Stimulated activated CD4-positive, alpha-beta T cell treated with anti-CD3 and anti-CD28 coated beads, TNF-alpha, amount 100 ng/mL, for 48 hours (primary cell): Measurements from ENCODE around the gene RAB37.
A peak's percentile ranks its signal among the peaks of the same experiment; 100 is the strongest.

Source experiments
- DNase-seq, 3 donors: peaks; one replicate each; pipeline ENCODE4 v3.0.0-alpha.2; 2020; ENCODE audit warnings: low read depth in 3 of 3

RAB37 gene

DNA sequence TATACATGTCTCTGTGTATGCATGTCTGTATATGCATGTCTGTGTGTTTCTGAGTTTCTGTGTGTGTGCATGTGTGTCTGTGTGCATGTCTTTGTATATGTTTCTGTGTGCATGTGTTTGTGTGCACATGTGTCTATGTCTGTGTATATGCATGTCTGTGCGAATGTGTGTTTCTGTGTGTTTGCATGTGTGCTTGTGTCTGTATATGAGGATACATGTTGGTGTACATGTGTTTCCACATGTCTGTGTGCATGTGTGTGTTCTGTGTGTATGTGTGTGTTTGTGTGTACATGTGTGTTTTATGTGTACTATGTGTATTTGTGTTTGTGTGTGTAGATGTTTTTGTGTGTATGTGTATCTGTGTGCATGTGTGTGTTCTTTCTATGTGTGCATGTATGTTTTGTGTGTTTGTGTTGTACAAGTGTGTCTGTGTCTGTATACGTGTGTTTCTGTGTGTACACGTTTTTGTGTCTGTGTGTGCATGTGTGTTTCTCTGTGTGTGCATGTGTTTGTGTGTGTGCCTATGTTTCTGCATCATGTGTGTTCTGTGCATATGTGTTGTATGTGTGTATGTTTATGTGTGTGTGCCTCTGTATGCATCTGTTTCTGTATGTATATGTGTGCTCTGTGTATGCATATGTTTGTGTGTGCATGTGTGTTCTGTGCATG lies 8.9 kb upstream of the RAB37 start:
- DNase-seq, result no peak

DNA sequence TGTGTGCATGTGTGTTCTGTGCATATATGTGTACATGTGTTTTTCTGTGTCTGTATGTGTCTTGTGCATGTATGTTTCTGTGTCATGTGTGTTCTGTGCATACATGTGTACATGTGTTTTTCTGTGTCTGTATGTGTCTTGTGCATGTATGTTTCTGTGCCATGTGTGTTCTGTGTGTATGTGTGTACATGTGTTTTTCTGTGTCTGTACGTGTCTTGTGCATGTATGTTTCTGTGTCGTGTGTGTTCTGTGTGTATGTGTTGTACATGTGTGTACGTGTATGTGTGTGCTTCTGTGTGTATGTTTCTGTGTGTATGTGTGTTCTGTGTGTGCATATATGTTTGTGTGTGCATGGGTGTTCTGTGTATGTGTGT lies 8.4 kb upstream of the RAB37 start:
- DNase-seq, result no peak

DNA sequence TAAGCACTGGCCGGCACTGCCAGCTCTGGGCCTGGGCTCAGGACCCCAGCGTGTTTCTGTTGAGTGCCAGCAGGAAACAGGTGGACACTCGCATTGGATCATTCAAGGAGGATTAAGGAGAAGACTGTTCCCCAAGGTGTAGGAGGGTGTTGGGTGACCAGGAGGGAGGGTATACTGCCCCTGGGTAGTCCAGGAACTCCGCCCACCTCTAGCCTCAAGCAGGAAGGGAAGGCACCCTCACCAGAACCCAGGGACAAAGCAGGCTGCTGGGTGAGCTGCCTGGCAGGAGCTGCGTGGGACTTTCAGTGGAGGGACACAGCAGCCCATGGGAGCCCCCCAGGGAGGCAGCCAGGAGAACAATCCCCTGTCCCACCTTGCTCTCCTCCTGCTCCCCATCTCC lies 7.7 kb upstream of the RAB37 start:
- no peak for DNase-seq

DNA sequence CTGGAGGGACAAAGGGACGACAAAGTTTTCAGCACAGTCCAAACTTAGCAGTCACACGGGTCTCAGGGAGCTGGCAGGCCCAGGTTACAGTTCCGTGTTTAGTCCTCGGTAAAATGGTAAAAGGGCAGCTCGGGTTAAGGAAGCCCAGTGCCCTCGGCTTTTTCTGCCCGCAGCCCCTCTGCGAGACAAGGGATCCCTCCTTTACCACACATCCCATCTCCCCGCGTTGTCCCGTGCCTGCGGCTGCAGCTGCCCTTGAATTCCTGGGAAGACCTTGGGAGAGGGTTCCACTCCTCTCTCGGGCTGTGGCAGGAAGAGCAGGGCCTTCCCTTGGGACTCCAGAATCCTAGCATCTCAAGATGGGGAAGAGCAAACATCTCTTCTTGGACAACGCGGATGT lies 7.2 kb upstream of the RAB37 start:
- no peak for DNase-seq

DNA sequence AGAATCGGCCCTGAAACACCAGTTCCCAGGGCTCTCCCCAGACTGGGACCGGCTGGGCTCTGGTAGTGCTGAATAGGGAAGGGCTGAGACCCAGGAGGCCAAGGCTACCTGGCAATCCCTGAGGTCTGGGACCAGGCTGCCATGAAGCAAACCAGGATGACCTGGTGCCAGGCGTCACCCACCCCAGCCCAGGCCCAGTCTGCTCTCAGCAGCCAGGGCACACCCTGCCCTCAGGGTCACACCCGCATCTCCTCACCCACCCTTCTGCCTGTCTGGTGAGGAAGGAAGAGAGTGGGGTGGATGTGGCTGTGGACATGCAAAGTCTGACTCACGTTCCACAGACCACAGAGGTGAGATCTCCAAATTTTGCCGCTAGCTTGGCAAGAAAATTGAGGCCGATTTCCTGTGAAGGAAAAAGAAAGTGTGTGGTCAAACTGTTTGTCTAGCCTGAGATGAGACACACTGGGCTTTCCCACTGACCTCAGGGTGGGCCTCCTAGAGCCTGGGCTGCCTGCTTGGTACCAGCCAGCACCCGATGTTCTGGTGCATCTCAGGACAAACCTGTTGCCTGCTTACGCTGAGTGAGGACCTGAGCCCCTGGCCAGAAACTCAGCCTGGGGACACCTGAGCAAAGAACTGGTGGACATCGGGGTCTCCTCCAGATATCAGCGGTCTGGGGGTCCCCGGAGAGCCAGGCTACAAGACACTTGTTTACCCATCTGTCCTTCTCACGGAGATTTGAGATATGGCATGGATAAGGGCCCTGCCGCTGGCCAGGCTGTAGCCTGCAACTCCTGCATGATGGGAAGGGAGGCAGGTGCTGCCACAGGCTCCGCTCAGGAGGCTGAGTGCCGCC lies 6.3 kb upstream of the RAB37 start:
- DNase-seq, result no peak

DNA sequence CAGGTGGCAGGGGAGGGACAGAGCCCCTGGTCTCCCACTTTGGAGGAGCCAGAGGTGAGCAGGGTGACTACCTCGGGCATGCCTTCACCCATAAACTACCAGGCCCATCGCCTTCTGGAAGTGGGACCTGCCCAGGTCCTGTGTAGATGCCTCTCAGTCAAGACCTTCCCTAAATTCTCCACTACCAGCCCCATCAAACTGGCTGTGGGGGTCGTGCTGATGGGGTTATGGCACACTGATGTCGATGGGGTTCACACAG lies 5.8 kb upstream of the RAB37 start:
- no peak for DNase-seq

DNA sequence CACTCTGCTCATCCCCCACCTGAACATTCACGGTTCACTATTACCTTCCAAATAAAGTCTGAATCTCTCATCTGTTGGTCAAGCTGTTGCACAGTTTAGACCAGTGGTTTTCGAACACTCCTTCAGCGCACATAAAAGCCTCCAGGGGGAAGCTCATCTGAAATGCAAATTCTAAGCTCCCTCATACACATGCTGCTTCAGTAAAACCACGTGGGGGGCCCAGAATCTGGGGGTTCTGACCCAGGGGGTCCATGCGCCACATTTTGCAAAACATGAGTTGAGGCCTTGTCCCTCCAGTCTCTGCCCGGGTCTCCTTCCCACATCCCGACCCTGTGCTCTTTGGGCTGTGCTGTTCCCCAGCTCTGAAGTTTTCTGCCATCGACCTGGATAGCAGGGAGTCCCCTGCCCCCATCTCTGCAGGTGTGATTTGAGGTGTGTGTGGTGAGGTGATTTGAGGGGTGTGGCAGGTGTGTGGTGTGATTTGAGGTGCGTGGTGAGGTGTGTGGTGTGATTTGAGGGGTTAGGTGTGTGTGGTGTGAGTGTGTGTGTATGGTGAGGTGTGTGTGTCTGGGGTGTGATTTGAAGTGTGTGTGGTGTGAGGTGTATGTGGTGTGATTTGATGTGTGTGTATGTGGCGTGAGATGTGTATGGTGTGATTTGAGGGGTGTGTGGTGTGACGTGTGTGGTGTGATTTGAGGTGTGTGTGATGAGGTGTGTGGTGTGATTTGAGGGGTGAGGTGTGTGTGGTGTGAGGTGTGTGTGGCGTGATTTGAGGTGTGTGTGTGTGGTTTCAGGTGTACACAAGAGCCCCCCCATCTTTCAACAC lies 4.8 kb upstream of the RAB37 start:
- DNase-seq, result no peak

DNA sequence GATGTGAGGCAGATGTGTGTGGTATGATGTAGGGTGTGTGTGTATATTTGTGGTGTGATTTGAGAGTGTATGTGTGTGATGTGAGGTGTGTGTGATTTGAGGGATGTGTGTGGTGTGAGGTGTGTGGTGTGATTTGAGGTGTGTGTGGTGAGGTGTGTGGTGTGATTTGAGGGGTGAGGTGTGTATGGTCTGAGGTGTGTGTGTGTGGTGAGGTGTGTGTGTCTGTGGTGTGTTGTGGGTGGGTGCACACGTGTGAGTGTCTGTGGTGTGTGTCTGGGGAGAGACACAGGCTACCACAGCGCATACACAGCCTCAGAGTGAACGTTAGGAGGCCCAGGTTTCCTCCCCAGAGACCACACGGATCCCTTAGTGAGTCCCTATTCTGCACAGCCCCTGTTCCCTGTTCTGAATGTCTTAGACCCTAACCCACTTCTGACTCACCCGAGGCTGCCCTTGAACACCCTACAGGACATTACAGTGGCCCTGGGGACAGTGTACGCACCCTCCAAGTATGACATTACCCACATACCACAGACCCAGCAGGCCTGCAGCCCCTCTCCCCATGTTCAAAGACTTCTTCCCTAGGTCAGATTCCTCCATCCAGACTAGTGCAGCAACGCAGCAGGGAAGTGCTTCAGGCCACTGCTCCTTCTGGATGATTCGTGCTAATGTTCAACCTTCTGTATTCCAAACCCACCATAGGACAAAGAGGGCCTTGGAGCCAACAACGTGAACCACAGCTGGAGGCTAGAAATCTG lies 3.5 kb upstream of the RAB37 start:
- DNase-seq, result no peak

DNA sequence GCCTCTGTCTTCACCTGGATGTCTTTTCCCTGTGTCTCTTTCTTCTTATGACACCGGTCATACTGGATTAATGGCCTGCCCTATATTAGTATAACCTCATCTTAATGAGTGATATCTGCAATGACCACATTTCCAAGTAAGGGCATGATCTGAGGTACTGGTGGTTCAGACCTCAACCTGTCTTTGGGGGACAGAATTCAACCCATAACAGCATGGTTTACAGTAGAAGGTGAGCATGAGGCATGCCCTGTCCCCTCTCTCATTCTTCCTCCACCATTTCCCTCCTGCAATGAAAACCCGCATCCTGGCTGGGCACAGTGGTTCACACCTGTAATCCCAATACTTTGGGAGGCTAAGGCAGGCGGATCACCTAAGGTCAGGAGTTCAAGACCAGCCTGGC lies 2.8 kb upstream of the RAB37 start:
- DNase-seq, result no peak

DNA sequence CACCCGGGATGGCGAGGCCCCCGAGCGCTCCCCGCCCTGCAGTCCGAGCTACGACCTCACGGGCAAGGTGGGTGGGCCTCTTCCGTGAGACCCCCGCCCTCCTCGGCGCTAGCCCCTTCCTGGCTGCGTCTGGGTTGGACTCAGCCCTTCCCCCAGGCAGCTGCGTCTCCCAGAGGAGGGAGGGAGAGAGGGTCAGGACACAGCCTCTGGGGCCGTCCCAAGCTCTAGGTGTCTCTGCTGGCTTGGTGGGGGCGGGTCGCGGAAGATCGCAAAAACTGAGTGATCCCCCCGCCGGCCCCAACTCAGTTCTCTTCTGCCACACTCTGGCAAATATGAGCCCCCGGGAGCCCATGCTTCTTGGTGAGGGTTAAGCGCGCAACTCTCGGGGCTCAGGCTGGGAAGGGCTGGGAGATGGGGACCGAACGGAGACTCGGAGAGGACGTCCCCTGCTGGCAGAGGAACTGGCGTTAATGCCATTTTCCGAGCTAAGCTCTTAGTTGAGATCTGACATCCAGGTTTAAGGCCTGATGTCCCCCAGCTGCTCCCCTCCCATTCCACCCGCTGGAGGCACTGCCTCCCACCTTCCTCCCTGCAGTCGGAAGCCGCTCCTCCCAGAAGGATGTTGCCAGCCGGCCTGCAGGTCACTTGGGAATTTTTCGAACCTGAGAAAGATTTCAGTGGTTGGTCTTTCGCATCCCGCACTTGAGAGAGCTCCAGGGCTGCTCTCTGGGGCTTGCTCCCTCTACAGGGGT lies 419 bp downstream of the RAB37 start:
- DNase-seq, result no peak

DNA sequence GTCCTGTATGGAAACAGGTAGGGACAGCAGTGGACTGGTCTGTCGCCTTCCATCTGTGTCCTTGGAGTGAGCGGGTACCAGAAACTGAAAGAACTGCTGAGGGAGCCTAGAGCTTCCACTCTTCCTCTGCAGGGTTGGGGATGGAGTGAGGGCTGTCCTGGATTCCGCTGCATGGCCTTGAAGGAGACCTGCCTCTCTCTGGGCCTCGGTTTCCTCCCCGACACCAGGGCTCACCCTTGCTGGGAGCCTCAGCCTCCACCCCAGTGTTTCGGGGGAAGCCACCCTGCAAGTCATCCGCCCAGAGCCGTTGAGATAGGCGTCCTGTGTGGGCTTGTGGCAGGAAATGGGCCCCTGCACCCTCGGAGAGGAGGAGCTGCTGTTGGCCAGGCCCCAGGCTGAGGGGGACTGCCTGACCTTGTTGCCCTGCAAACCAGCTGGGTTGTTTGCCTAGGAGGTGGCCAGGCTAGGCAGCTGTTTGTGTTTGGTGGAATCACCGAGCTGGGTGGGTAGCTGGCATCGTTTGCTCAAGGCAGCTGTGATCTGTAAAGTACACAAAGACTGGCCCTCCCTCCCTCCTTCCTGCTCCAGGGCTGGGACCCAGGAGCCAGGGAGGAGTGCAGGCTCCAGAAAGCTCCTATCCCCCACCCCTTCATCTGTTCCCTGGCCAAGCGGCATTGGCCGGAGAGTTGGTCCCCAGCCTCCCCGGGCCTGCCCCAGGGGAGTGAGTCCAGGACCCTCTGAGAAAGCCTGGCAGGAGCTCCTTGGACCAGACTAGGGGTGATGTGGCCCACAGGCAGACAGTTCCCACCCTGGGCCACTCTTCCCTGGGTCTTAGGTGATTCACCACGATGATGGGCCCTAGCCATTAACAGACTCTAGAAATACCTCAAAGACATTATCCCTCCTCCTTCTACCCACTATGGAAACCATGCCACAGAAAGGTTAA lies 1.3 kb downstream of the RAB37 start:
- DNase-seq, result peak in 2 of 3 donors; percentile 60 to 62

DNA sequence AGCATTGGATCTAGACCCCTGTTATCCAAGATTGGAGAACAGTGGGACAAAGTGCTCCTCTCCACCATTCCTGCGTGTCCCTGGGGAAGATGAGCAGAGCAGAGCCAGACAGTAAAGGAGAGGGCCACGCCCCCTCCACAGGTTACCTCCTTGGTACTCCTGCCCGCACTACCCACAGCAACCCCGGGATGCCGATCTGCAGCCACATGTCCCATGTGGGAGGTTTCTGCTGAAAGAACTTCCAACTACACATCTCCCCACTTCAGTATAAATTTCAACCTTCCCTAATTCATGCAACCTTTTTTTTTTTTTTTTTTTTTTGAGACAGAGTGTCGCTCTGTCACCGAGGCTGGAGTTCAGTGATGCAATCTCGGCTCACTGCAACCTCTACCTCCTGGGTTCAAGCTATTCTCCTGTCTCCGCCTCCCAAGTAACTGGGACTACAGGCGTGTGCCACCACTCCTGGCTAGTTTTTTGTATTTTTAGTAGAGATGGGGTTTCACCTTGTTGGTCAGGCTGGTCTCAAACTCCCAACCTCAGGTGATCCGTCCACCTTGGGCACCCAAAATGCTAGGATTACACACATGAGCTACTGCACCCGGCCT lies 2.3 kb downstream of the RAB37 start:
- no peak for DNase-seq

DNA sequence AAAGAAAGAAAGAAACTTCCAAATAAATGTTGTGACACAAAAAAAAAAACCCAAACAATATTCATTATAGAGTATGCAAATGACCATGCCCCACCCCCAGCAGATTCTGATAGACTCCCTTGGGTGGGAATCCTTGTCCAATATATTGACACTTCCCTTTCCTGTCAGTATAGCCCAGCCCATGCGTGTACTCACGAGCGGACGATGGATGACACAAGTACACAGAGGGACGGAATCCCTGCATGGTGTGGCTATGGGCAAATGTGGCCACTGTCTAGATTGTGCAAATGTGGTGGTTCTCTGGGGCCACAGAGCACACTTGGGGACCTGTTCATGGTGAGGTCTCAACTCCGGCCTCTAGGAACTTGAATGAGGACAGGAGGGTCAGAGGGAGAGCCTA lies 3.1 kb downstream of the RAB37 start:
- no peak for DNase-seq

DNA sequence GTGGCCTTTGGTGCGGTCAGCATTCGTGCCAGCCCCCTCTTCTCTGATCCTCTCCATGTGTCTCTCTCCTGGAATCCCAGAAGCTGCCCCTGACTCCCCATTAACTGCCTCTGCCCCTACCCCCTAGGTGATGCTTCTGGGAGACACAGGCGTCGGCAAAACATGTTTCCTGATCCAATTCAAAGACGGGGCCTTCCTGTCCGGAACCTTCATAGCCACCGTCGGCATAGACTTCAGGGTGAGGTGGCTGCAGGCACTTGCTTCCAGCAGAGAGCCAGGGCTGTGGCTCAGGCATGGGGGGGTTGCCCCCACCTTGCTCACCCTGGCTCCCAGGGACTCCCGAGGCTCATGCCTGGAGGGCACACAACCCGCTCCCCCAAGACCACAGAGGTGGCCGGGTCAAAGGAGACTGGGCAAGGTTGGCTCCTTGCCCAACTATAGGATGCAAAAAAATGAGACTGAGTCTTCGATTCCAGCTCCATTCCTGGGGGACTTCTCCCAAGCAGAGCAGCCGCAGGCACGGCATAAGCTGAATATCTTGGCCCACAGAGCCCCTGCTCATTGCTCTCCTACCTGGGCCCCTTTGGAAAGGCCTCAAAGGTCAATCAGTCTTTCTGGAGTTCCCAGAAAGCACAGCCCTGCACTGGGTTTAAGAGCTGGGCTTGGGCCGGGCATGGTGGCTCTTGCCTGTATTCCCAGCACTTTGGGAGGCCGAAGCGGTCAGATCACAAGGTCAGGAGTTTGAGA lies 3.8 kb downstream of the RAB37 start:
- DNase-seq, result no peak

DNA sequence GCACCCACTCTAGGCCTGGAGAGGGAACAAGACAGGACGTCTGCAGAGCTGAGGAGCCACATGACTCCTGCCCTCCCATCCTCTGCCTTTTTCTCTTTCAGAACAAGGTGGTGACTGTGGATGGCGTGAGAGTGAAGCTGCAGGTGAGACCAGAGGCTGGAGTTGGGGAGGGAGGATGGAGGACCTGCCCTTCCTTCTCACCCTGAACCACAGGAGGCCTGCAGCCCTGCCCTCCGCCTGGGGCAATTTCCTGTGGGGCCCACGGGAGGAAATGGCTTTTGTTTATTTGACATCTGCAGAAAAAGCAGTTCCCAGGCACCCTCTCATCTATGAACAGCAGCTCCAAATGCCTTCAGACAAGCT lies 5.1 kb downstream of the RAB37 start:
- DNase-seq, result no peak

DNA sequence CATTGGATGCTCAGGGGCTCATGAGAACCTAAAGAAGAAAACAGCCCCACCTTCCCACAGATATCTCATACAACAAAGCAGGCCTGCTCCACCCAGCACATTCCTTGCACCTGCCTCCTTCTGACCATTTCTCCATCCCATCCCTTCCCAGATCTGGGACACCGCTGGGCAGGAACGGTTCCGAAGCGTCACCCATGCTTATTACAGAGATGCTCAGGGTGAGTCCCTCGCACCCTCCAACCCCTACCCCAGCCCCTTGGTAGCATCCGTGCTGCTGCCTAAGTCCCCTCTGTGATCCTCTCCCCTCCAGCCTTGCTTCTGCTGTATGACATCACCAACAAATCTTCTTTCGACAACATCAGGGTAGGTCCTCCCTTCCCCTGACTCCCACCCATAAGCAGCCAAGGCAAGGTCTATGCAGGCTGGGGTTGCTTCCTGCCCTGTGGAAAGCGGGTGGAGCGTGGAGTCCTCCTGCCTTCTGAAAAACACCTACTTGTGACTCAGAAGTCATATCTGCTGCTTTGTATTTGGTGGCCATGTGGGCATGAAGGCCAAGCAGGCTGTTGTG lies 6.0 kb downstream of the RAB37 start:
- DNase-seq, result no peak

DNA sequence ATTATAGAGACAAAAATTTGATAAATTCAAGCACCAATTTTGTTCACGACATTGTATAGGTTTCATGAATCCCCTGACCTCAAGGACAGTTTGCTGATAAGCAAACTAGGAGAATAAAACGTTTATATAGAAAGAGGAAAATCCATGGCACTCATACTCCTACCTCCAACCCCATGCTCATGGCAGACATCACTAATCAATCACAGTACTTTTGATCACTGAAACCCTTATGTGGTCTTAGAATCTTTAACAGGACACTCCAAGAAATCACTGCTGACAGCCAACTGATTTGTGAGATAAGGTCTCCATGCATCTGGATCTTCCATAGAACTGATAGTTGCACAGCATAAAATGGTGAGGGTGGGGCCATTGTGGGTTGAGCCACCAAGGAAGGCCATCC lies 6.7 kb downstream of the RAB37 start:
- no peak for DNase-seq

DNA sequence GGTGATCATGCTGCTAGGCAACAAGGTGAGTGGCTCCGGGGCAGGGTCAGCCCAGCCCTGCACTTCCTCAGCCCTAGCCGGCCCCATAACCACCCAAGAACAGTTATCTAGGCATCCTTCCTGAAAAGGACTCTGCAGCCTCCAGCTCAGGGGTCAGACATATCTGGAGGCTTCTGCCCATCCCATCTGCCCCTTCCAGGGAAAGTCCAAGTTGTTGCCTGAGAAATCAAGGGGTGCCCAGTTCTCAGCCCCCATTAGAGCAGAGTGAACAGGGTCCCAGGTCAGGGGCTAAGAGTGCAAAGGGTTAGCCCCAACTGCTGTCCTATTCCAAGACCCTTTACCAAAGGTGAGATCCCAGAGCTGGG lies 7.3 kb downstream of the RAB37 start:
- DNase-seq, result no peak
